Neural cell (in vitro differentiated cells): ENCODE results near the gene LIN37. TPM values are rescaled to one million over a fixed set of nuclear protein-coding genes. Genes with fewer than 3 reads are reported as not detected.

Experiments
- H2AFZ ChIP-seq: fragments of 200-600, 300-800 bp; sonication (generic), shearing (Covaris generic); 2 replicates; pipeline ENCODE4 v1.6.0; 2014; ENCODE audit warnings: low read depth, mild to moderate bottlenecking, antibody characterized with exemption, low read length, moderate library complexity
- H3F3A ChIP-seq: fragments of 200-600 bp; shearing (Covaris generic); 2 replicates; pipeline ENCODE4 v1.6.1; 2016; ENCODE audit warnings: mild to moderate bottlenecking, moderate library complexity, mixed read lengths, antibody characterized with exemption, low read length; ENCODE audit not compliant: insufficient read depth, poor library complexity, severe bottlenecking
- H3K27ac ChIP-seq: fragments of 200-600, 300-800 bp; sonication (generic), shearing (Covaris generic); 2 replicates; pipeline ENCODE4 v1.5.1; 2014; ENCODE audit warnings: mild to moderate bottlenecking, low read length, moderate library complexity
- H3K27me3 ChIP-seq: fragments of 300-800, 200-600 bp; sonication (generic), shearing (Covaris generic); 2 replicates; pipeline ENCODE4 v1.6.0; 2014; ENCODE audit warnings: mild to moderate bottlenecking, low read depth, low read length, moderate library complexity; ENCODE audit not compliant: insufficient read depth
- H3K36me3 ChIP-seq: fragments of 300-800, 200-600 bp; sonication (generic), shearing (Covaris generic); 2 replicates; pipeline ENCODE4 v1.5.1; 2014; ENCODE audit warnings: mild to moderate bottlenecking, antibody characterized with exemption, low read length, moderate library complexity; ENCODE audit not compliant: insufficient read depth
- H3K4me2 ChIP-seq: fragments of 300-800, 200-600 bp; sonication (generic), shearing (Covaris generic); 2 replicates; pipeline ENCODE4 v1.6.0; 2014; ENCODE audit warnings: mild to moderate bottlenecking, low read length
- H3K4me3 ChIP-seq: fragments of 300-800, 200-600 bp; sonication (generic), shearing (Covaris generic); 2 replicates; pipeline ENCODE4 v1.5.1; 2014; ENCODE audit warnings: mild to moderate bottlenecking, low read length, moderate library complexity
- H3K79me2 ChIP-seq: fragments of 200-600 bp; shearing (Covaris generic); replicated peaks from 2 replicates; pipeline ENCODE4 v1.6.0; 2014; ENCODE audit warnings: mild to moderate bottlenecking, low read length, moderate library complexity; ENCODE audit not compliant: insufficient read depth
- H3K9ac ChIP-seq: fragments of 300-800, 200-600 bp; sonication (generic), shearing (Covaris generic); 2 replicates; pipeline ENCODE4 v1.6.1; 2016; ENCODE audit warnings: mild to moderate bottlenecking, low read length, mixed read lengths
- H3K9me2 ChIP-seq: fragments of 200-600 bp; shearing (Covaris generic); 2 replicates; pipeline ENCODE4 v1.6.1; 2016; ENCODE audit warnings: mild to moderate bottlenecking, low read length, mixed read lengths; ENCODE audit not compliant: insufficient read depth
- H3K9me3 ChIP-seq: fragments of 200-600, 300-800 bp; sonication (generic), shearing (Covaris generic); 2 replicates; pipeline ENCODE4 v1.6.1; 2016; ENCODE audit warnings: mild to moderate bottlenecking, mixed run types, low read length, moderate library complexity, mixed read lengths
- H4K20me1 ChIP-seq: fragments of 200-600 bp; shearing (Covaris generic); 2 replicates; pipeline ENCODE4 v1.6.1; 2016; ENCODE audit warnings: mild to moderate bottlenecking, mixed run types; ENCODE audit not compliant: insufficient read depth
- EP300 ChIP-seq: fragments of 450-650 bp; conservative IDR thresholded peaks from 2 replicates; pipeline ENCODE4 v1.6.1; 2014; ENCODE audit warnings: antibody characterized with exemption, mild to moderate bottlenecking, moderate library complexity; ENCODE audit not compliant: poor library complexity, severe bottlenecking
- EZH2 ChIP-seq: fragments of 200-600, 300-800 bp; shearing (Covaris generic), sonication (generic); IDR thresholded peaks from 2 replicates; pipeline ENCODE4 v1.6.1; 2014; ENCODE audit warnings: antibody characterized with exemption, low read length, borderline replicate concordance, mild to moderate bottlenecking; ENCODE audit not compliant: insufficient read depth, poor library complexity, severe bottlenecking
- MXI1 ChIP-seq: fragments of 450-650 bp; conservative IDR thresholded peaks from 2 replicates; pipeline ENCODE4 v1.6.1; 2014; ENCODE audit warnings: antibody characterized with exemption, mild to moderate bottlenecking; ENCODE audit not compliant: poor library complexity, severe bottlenecking
- POLR2AphosphoS5 ChIP-seq: IDR thresholded peaks from 2 replicates; pipeline ENCODE4 v1.6.1; 2012
- RAD21 ChIP-seq: fragments of 450-650 bp; conservative IDR thresholded peaks from 2 replicates; pipeline ENCODE4 v1.6.1; 2014; ENCODE audit warnings: antibody characterized with exemption, mild to moderate bottlenecking, moderate library complexity
- SMC3 ChIP-seq: fragments of 450-650 bp; conservative IDR thresholded peaks from 2 replicates; pipeline ENCODE4 v1.6.1; 2014; ENCODE audit warnings: antibody characterized with exemption, mild to moderate bottlenecking, moderate library complexity; ENCODE audit not compliant: poor library complexity
- TAF1 ChIP-seq: IDR thresholded peaks from 2 replicates; pipeline ENCODE4 v1.6.1; 2012; ENCODE audit warnings: low read depth
- polyA plus RNA-seq: library from polyadenylated mRNA; depleted of rRNA; stranded (reverse); fragments of >200 nt; gene quantifications from 2 replicates; pipeline ENCODE4 v1.2.3, GENCODE V29; 2014
- TF ChIP-seq, protein P1 (sequence below): IDR thresholded peaks from 2 replicates; pipeline ENCODE4 v1.6.1; 2012; ENCODE audit warnings: borderline replicate concordance
- TF ChIP-seq, protein P2 (sequence below): fragments of 450-650 bp; IDR thresholded peaks from 2 replicates; pipeline ENCODE4 v1.5.1; 2014; ENCODE audit warnings: antibody characterized with exemption, mild to moderate bottlenecking, moderate library complexity; ENCODE audit not compliant: poor library complexity, severe bottlenecking

The LIN37 gene
- polyA plus RNA-seq, 1 donor from 2014 or later: 25.7 TPM

DNA sequence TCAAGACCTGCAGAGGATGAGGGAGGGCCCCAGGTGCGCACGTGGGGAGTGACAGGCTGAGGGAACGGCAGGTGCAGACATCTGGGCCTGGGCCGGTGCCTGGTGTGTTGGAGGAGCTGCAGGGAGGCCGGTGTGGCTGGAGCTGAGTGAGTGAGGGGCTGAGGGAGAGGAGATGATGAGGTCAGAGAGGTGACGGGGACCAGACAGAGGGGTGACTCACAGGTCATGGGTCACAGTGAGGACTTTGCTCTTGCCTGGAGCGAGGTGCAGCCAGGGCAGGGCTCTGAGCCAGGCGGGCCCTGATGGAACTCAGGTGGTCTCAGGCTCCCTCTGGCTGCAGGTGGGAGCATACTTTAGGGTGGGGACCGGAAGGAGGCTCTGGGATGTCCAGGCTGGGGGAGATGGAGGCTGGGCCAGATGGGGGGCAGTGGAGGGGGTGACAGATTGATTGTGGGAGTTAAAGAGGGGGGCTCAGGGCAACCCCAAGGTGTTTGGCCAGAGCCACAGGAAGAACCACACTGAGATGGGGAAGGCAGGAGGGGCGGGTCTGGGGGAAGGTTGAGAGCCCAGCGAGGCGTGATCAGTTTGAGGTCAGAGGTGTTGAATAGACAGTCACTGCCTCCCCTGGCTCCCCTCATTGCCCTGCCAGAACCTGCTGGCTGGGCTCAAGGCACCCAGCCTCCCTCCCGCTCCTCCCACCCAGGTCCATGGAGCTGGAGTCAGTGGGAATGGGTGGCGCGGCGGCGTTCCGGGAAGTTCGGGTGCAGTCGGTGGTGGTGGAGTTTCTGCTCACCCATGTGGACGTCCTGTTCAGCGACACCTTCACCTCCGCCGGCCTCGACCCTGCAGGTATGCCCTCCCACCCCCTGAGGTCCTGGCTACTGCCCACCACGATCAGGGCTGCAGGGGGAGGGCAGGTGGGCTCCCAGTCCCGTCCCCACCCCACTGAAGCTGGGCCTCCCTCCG lies 35.4 kb downstream of the LIN37 start:
- no peak overlapping the region for H3K4me2 ChIP-seq
- H3K36me3 ChIP-seq: no peaks in the 10 kb centered on the region
- no peaks in the 10 kb centered on the region for H4K20me1 ChIP-seq
- no peaks in the 10 kb centered on the region for H3K27me3 ChIP-seq
- H3K9ac ChIP-seq: no peak overlapping the region
- no peaks in the 10 kb centered on the region for H3K79me2 ChIP-seq
- H3K9me3 ChIP-seq: no peaks in the 10 kb centered on the region
- TF ChIP-seq TAF1 (no peak), POLR2AphosphoS5 (no peak), MXI1 (no peak), RAD21 (no peak), EP300 (no peak), EZH2 (no peak), SMC3 (no peak)
- TF ChIP-seq, protein P1, sequence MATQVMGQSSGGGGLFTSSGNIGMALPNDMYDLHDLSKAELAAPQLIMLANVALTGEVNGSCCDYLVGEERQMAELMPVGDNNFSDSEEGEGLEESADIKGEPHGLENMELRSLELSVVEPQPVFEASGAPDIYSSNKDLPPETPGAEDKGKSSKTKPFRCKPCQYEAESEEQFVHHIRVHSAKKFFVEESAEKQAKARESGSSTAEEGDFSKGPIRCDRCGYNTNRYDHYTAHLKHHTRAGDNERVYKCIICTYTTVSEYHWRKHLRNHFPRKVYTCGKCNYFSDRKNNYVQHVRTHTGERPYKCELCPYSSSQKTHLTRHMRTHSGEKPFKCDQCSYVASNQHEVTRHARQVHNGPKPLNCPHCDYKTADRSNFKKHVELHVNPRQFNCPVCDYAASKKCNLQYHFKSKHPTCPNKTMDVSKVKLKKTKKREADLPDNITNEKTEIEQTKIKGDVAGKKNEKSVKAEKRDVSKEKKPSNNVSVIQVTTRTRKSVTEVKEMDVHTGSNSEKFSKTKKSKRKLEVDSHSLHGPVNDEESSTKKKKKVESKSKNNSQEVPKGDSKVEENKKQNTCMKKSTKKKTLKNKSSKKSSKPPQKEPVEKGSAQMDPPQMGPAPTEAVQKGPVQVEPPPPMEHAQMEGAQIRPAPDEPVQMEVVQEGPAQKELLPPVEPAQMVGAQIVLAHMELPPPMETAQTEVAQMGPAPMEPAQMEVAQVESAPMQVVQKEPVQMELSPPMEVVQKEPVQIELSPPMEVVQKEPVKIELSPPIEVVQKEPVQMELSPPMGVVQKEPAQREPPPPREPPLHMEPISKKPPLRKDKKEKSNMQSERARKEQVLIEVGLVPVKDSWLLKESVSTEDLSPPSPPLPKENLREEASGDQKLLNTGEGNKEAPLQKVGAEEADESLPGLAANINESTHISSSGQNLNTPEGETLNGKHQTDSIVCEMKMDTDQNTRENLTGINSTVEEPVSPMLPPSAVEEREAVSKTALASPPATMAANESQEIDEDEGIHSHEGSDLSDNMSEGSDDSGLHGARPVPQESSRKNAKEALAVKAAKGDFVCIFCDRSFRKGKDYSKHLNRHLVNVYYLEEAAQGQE: no peak
- TF ChIP-seq, protein P2, sequence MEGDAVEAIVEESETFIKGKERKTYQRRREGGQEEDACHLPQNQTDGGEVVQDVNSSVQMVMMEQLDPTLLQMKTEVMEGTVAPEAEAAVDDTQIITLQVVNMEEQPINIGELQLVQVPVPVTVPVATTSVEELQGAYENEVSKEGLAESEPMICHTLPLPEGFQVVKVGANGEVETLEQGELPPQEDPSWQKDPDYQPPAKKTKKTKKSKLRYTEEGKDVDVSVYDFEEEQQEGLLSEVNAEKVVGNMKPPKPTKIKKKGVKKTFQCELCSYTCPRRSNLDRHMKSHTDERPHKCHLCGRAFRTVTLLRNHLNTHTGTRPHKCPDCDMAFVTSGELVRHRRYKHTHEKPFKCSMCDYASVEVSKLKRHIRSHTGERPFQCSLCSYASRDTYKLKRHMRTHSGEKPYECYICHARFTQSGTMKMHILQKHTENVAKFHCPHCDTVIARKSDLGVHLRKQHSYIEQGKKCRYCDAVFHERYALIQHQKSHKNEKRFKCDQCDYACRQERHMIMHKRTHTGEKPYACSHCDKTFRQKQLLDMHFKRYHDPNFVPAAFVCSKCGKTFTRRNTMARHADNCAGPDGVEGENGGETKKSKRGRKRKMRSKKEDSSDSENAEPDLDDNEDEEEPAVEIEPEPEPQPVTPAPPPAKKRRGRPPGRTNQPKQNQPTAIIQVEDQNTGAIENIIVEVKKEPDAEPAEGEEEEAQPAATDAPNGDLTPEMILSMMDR: no peak
- no peaks in the 10 kb centered on the region for H3K9me2 ChIP-seq
- no peak overlapping the region for H3K27ac ChIP-seq
- no peaks in the 10 kb centered on the region for H3F3A ChIP-seq
- no peak overlapping the region for H3K4me3 ChIP-seq
- no peak overlapping the region for H2AFZ ChIP-seq

DNA sequence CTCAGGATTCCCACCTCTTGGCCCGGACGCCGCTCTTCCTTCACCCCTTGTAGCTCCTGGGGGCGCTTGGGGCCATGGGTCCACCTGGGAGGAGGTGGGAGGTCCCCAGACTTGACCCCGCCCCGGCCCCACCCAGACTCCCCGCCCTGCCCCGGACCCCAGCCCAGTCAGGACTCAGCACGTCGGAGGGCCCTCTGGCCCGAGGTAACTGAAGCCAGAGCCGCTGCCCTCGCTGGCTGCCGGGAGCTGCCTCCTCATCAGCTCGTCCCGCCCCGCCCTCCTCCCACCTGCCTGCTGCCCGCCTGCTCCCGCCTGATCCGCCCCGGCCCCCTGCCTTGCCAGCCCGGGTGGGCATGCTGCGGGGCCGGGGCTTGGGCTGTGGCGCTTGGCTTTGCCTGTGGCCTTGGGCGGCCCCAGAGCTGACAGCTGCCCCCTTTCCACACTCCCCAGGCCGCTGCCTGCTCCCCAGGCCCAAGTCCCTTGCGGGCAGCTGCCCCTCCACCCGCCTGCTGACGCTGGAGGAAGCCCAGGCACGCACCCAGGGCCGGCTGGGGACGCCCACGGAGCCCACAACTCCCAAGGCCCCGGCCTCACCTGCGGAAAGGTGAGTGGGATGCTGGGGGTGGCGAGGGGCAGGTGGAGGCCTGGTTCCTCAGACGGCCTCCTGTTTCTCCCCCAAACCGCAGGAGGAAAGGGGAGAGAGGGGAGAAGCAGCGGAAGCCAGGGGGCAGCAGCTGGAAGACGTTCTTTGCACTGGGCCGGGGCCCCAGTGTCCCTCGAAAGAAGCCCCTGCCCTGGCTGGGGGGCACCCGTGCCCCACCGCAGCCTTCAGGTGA lies 36.3 kb downstream of the LIN37 start:
- Histone ChIP-seq H3K9me2 (no peaks in the 10 kb centered on the region), H2AFZ (no peak overlapping the region), H3K27me3 (no peaks in the 10 kb centered on the region), H3K9me3 (no peaks in the 10 kb centered on the region), H3K4me3 (no peak overlapping the region), H3K27ac (no peak overlapping the region), H4K20me1 (no peaks in the 10 kb centered on the region), H3K36me3 (no peaks in the 10 kb centered on the region), H3K79me2 (no peaks in the 10 kb centered on the region), H3K4me2 (no peak overlapping the region), H3K9ac (no peak overlapping the region), H3F3A (no peaks in the 10 kb centered on the region)
- TF ChIP-seq SMC3 (no peak), TAF1 (no peak), POLR2AphosphoS5 (no peak), MXI1 (no peak), EZH2 (no peak), RAD21 (no peak), EP300 (no peak)
- TF ChIP-seq, protein P1: no peak
- TF ChIP-seq, protein P2: no peak
